Metanephros (tissue), 1 donor: ENCODE data around the gene SPDYE2. TPM values are rescaled to one million over a fixed set of nuclear protein-coding genes. Genes with fewer than 3 reads are reported as not detected.

ENCODE experiments used
- total RNA-seq: library from RNA; depleted of rRNA; stranded (reverse); fragments of >200 nt; gene quantifications from one replicate; pipeline ENCODE4 v1.2.3, GENCODE V29; 2014

SPDYE2 gene, protein sequence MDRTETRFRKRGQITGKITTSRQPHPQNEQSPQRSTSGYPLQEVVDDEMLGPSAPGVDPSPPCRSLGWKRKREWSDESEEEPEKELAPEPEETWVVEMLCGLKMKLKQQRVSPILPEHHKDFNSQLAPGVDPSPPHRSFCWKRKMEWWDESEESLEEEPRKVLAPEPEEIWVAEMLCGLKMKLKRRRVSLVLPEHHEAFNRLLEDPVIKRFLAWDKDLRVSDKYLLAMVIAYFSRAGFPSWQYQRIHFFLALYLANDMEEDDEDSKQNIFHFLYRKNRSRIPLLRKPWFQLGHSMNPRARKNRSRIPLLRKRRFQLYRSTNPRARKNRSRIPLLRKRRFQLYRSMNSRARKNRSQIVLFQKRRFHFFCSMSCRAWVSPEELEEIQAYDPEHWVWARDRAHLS
- total RNA-seq = not detected

DNA sequence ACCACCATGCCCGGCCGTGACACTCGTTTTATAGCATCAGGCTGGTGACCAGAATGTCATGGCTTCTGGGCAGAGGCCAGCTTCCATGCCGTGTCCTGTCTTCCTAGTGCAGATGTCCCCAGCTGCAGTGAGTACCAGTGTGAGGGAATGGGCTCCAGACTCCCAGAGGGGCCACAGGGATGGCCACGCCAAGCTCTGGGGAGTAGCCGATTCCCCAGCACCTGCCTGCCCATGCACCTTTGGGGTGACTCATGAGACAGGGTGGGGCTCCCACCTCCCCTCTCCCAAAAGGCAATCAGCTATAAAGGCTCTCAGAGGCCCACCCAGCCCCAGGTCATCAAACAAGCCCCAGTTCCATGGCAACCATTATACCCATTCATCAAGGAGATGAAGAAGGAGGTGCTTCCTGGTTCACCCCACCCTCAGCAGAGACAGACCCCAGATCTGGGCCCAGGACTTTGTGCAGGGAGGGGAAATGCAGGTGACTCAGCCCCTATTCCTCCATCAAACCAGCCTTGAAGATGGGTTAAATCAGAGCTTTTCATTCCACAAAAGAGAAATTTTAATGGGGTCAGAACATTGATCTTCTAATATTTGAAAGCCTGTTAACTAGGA lies at the start of gene SPDYE2:
Gene SPDYE2, plus strand, starts transcription at position 419 of the 615 bp plus-strand sequence. CDS start 2,030 bp downstream, outside the sequence.

DNA sequence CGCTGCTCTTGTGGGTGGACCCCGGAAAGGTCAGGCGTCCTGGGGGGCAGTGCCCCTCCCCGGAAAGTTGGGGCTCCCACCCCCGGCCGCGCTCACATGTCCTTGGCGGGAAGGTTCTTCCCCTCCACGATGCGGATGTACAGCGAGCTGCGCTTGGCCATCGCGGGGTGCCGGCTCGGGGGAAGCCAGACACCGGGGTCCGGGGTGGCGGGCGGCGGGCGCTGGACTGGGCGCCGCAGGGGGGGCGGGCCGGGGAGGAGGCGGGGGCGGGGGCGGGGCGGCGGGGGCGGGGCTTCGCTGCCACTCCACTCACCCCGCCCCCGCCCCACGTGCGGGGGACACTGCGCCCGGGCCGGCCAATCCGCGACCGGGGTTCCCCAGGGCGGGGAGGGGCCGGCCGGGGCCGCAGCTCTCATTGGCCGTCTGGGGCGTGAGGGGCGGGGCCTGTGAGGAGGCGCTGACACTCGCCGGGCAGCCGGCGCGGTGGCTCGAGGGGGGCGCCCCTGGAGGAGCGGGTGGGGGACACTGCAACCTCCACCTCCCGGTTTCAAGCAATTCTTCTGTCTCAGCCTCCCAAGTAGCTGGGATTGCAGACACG lies 33.4 kb upstream of the SPDYE2 start, which contains the start of gene RASA4B:
Gene RASA4B, minus strand, starts transcription at position 228 of the 598 bp plus-strand sequence. Its CDS starts 67 bp downstream, at position 161.

DNA sequence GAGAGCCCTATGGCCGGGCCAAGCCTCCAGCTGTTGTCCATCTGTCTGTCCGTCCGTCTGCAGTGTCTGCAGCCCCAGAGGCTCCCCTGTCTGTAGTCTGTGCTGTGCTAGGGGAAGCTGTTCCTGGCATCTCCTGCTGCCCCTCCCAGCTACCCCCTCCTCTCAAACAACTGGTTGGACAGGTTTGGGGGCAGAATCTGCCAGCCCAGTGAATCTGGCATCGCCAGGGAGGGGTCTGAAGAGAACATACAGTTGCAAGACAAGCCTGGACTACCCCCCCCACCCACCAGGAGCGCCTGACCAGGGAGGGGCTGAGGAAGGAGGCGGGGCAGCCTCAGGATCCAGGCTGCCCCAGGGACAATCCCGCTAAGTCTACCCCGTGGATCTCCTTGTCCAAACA lies 7.4 kb upstream of the SPDYE2 start, which contains the start of gene UPK3BL2:
Gene UPK3BL2, minus strand, starts transcription at position 101 of the 400 bp plus-strand sequence. Its CDS starts 60 bp downstream, at position 41.

DNA sequence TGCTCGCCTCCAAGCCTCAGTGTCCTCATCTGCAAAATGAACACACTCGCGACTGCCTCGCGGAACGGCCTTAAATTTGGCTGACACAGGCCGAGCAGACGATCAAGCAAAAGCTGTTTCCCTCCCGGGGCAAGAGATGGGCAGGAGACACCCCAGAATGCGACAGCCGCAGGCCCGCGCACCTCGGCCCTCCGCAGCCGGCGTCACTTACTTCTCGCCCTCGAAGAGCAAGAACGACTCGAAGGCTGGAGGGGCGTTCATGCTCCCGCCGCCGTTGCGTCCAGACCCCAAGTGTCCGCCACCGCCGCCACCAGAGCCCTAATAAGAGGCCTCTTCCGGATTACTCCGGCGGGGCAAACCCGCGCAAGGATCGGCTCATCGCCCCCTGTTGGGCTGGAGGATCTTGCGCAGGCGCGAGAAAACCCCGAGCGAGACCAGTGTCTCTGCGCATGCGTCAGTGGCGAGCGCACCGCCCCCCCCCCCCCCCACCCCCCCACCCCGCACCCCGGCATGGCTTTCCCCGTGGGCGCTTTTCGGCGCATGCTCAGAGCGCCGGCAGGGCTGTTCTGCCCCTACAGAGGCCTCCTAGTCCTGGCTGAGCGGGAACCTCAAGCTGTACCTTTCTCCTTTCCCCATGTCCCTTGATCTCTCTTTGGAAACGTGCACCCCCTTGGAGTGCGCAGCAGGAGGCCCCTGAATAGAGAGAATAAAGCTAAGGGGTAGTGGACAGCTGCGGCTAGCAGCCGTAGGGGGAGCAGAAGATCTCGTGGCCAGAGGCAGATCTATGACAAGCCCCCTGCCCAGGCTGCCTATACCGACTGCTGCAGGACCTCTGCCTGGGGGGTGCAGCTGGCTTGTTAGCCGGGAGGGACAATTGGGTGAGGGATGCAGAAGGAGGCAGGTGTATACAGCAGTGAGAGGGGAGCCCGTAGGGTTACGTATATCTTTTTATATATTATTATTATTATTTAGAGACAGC lies 21.5 kb downstream of the SPDYE2 start, which contains the start of gene POLR2J3:
Gene POLR2J3, minus strand, starts transcription at position 323 of the 979 bp plus-strand sequence. Its CDS starts 62 bp downstream, at position 261.

Other genes starting within 250 kb of the SPDYE2 start
- not detected for gene SPDYE6, start 194.8 kb upstream of the SPDYE2 start, total RNA-seq
- gene PRKRIP1, start 154.9 kb upstream of the SPDYE2 start, total RNA-seq = 41.7 TPM
- gene ORAI2, start 117.7 kb upstream of the SPDYE2 start, total RNA-seq = 29.8 TPM
- 19.9 TPM for gene ALKBH4, start 86.4 kb upstream of the SPDYE2 start, total RNA-seq
- gene LRWD1, start 86.2 kb upstream of the SPDYE2 start, total RNA-seq = 21.9 TPM
- 22.0 TPM for gene POLR2J, start 72.3 kb upstream of the SPDYE2 start, total RNA-seq
- gene RASA4B, start 33.4 kb upstream of the SPDYE2 start, total RNA-seq = 18.7 TPM
- 17.8 TPM for gene UPK3BL2, start 7.5 kb upstream of the SPDYE2 start, total RNA-seq
- gene POLR2J3, start 21.4 kb downstream of the SPDYE2 start, total RNA-seq = 48.5 TPM
- 55.5 TPM for gene RASA4, start 65.5 kb downstream of the SPDYE2 start, total RNA-seq
- gene UPK3BL1, start 91.6 kb downstream of the SPDYE2 start, total RNA-seq = 41.7 TPM
- gene SPDYE2B, start 99.1 kb downstream of the SPDYE2 start, total RNA-seq = not detected
- 4.4 TPM for gene POLR2J2, start 120.4 kb downstream of the SPDYE2 start, total RNA-seq
- gene FAM185A, start 197.8 kb downstream of the SPDYE2 start, total RNA-seq = 19.5 TPM